Stimulated activated memory B cell treated with anti-CD40 and anti-IgM and Interleukin-4, amounts not matched to agents 10 μg/mL and 1 μg/mL and 100 μg/mL, for 72 hours (primary cell): ENCODE measurements around the gene ENTHD1.

ENCODE experiments used
- ATAC-seq: fragments of 150-1000 bp; cut with Tn5 transposase; 2 replicates; pipeline ENCODE4 v1.10.0; 2021
- H3K27ac Mint-ChIP-seq: one replicate; pipeline ENCODE4 v1.8.0; 2022; ENCODE audit warnings: mild to moderate bottlenecking, mixed read lengths
- H3K27me3 Mint-ChIP-seq: one replicate; pipeline ENCODE4 v1.8.0; 2022; ENCODE audit warnings: mixed read lengths
- H3K36me3 Mint-ChIP-seq: one replicate; pipeline ENCODE4 v1.8.0; 2022; ENCODE audit warnings: mixed read lengths
- H3K4me1 Mint-ChIP-seq: one replicate; pipeline ENCODE4 v1.8.0; 2022; ENCODE audit warnings: mixed read lengths
- H3K4me3 Mint-ChIP-seq: one replicate; pipeline ENCODE4 v1.8.0; 2022; ENCODE audit warnings: mild to moderate bottlenecking, moderate library complexity, mixed read lengths
- H3K9me3 Mint-ChIP-seq: one replicate; pipeline ENCODE4 v1.8.0; 2022; ENCODE audit warnings: mixed read lengths

ENTHD1 gene, protein sequence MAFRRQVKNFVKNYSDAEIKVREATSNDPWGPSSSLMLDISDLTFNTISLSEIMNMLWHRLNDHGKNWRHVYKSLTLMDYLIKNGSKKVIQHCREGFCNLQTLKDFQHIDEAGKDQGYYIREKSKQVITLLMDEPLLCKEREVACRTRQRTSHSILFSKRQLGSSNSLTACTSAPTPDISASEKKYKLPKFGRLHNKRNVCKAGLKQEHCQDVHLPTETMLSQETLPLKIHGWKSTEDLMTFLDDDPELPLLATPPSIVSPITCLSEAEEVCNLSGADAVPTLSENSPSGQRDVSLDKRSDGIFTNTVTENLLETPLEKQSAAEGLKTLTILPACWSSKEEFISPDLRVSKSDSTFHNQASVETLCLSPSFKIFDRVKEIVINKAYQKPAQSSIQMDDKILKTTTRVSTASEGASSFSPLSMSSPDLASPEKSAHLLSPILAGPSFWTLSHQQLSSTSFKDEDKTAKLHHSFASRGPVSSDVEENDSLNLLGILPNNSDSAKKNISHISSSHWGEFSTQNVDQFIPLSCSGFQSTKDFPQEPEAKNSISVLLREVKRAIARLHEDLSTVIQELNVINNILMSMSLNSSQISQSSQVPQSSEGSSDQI

DNA sequence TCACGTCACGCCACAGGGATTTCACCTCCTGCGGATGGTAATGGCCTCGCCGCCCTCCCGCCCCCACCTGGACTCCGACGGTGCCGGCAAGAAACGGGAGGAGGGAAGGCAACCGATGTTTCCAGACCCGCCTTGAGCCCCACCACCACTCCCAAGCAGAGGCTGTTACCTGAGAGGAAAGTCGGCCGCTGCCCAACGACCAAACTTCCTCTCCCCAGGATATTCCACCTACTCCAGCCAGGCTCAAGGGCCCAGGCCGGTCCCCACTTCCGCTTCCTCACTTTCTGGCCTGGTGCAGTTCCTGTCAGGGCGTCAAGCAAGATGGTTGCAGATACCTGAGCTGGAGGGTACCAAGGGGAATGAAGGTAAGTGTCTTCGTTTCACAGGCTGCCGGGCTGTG lies at the start of gene ENTHD1:
ENTHD1 (minus strand) TSS at position 235 of the 400 bp plus-strand sequence. CDS start 6,012 bp downstream, outside the sequence.
- no peak for ATAC-seq
- H3K4me1 Mint-ChIP-seq = peaks cover 8% of the 10 kb centered on the region
- no peaks in the 10 kb centered on the region for H3K9me3 Mint-ChIP-seq
- H3K4me3 Mint-ChIP-seq = no peak within 1 kb of the TSS
- no peaks in the 10 kb centered on the region for H3K36me3 Mint-ChIP-seq
- H3K27ac Mint-ChIP-seq = peak within 1 kb of the TSS; percentile 50
- H3K27me3 Mint-ChIP-seq = no peaks in the 10 kb centered on the region

DNA sequence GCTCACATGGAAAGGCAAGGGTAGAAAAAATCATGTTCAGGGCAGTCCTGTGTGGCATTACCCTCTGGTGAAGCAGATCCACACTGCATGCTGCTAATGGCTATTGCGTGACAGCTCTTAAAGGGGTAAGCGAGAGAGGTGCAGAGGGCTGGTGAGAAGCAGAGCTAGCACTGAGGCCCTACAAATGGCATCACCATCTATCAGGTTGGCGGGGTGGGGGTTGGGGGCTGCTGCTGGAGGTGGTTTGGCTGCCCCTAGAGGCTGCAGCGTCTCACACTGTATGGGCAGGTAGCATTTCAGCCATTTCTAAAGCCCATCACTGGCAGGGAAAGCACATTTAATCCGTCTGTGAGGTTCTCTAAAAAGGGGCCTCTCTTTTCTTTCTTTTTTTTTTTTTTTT lies 49.8 kb upstream of the ENTHD1 start:
- no peak for ATAC-seq
- no peaks in the 10 kb centered on the region for H3K36me3 Mint-ChIP-seq
- H3K4me1 Mint-ChIP-seq = peaks cover 33% of the 10 kb centered on the region
- H3K4me3 Mint-ChIP-seq = no peak overlapping the region
- H3K27me3 Mint-ChIP-seq = no peaks in the 10 kb centered on the region
- no peaks in the 10 kb centered on the region for H3K9me3 Mint-ChIP-seq
- no peak overlapping the region for H3K27ac Mint-ChIP-seq

DNA sequence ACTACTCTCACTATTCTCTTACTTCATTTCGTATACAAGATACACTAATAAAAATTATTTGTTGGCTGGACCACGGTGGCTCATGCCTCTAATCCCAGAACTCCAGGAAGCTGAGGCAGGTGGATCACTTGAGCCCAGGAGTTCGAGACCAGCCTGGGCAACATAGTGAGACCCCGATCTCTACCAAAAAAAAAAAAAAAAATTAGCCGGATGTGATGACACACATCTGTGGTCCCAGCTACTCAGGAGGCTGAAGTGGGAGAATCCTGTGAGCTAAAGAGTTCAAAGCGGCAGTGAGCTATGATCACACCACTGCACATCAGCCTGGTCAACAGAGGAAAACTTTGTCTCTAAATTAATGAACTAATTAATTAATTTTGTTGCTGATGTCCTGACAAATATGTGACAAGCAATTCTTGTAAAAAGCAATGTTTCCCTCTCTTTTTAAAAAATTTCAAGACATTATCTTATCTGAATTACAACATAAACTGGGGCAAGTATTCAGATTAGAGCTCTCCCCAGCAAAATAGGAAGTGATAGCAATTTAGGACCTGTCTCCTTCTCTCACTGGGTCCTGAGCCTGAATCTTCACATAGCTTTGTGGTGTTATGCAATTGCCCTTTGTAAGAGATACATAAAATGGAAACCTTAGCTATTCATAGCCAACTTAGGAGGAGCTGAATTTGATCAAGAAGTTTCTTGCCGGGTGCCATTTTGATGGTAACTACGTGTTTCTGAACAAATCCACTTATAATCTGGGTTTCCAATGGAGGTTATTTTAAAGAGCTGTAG lies 49.1 kb upstream of the ENTHD1 start:
- Mint-ChIP-seq H3K4me3 (no peak overlapping the region), H3K36me3 (no peaks in the 10 kb centered on the region), H3K27ac (no peak overlapping the region), H3K4me1 (peaks cover 30% of the 10 kb centered on the region), H3K27me3 (no peaks in the 10 kb centered on the region), H3K9me3 (no peaks in the 10 kb centered on the region)
- ATAC-seq = no peak

DNA sequence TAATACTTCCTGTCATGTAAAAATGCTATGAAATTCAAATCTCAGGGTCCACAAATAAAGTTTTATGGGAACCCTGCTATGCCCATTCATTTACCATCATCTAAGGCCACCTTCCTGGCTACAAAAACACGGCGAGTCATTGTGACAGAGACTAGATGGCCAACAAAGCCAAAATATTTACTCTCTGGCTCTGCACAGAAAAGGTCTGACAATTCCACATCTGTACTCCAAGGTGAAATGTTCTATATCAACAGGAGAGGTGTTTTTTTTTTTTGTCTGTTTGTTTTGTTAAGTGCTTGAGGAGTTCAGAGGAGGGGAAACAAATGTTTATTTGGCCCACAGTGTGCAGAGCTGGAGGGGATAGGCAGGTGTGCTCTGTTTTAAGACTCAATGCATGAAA lies 48.0 kb upstream of the ENTHD1 start:
- Mint-ChIP-seq H3K9me3 (no peaks in the 10 kb centered on the region), H3K4me3 (no peak overlapping the region), H3K4me1 (peaks cover 23% of the 10 kb centered on the region), H3K27ac (no peak overlapping the region), H3K36me3 (no peaks in the 10 kb centered on the region), H3K27me3 (no peaks in the 10 kb centered on the region)
- ATAC-seq = no peak

DNA sequence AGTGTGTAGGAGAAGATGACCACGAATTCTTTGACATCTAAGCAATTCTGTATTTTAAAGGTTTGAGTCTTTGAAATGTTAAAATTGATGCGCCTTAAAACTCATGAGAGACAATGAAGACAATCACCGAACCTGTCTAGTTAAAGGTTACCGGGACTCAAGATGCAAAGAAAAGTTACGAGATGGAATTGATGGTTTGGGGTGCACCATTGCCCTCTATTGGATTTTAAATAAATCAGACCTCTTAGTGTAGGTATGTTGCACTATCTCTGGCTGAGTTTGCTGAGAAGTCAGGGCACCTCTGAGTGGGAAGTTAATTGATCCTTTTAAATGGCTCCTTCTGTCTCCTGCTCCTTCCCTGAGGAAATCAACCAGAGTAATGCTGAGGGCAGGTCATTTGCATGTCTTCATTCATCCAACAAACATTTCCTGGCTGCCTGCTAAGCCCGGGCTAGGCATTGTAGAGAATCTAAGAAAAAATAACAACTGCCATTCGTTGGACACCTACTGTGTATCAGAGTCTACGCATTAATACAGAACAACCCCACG lies 47.3 kb upstream of the ENTHD1 start:
- peak overlapping the region; percentile 30 for H3K27ac Mint-ChIP-seq
- peak; percentile 68 for ATAC-seq
- no peaks in the 10 kb centered on the region for H3K36me3 Mint-ChIP-seq
- no peaks in the 10 kb centered on the region for H3K9me3 Mint-ChIP-seq
- no peaks in the 10 kb centered on the region for H3K27me3 Mint-ChIP-seq
- peaks cover 29% of the 10 kb centered on the region for H3K4me1 Mint-ChIP-seq
- H3K4me3 Mint-ChIP-seq = no peak overlapping the region

DNA sequence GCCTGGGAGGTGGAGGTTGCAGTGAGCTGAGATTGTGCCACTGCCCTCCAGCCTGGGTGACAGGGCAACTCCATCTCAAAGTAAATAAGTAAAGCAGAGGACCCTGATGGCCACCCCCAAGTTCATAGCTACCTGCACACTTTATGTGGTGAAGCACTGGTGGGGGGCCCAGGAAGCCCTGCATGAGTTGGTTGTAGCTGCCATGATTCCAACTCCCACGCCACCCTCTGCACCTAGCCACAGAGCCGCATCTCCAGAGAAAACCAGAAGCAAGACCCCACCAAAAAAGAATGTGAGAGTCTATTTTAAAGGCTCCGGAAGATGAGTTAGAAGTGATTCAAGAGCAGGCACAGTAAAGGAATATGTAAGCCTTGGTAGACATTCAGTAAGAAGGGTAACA lies 46.3 kb upstream of the ENTHD1 start:
- Mint-ChIP-seq H3K27me3 (no peaks in the 10 kb centered on the region), H3K9me3 (no peaks in the 10 kb centered on the region), H3K4me3 (no peak overlapping the region), H3K27ac (no peak overlapping the region), H3K36me3 (no peaks in the 10 kb centered on the region), H3K4me1 (peaks cover 34% of the 10 kb centered on the region)
- no peak for ATAC-seq

DNA sequence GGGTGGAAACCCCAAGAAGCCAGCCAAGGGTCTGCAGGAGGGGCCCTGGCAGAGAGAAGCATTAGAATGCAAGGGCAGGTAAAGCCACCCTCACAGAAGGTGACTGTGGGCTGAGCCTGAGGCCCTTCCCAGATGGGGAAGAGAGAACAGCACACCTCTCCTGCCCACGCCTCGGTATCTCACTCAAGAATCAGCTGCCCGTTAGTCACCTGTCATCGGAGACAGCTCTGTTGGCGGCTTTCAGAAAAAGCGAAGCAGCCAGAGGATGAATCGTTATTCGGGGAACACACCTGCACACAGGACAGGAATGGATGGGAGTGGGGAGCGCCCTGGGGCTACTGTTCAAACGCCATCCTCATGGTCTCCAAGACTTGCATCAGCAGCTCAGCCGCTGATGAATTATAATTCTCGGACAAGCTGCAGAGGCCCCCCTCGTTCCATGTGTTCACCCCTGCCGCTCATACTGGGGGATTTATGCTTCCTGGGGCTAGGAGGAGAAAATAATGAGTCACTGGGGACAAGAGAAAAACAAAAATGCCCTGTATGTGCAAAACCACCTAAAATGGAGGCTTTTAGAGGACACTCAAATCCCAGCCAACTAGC lies 45.0 kb upstream of the ENTHD1 start:
- Mint-ChIP-seq H3K4me1 (peaks cover 42% of the 10 kb centered on the region), H3K27me3 (no peaks in the 10 kb centered on the region), H3K4me3 (no peak overlapping the region), H3K9me3 (no peaks in the 10 kb centered on the region), H3K36me3 (no peaks in the 10 kb centered on the region), H3K27ac (no peak overlapping the region)
- ATAC-seq = no peak

DNA sequence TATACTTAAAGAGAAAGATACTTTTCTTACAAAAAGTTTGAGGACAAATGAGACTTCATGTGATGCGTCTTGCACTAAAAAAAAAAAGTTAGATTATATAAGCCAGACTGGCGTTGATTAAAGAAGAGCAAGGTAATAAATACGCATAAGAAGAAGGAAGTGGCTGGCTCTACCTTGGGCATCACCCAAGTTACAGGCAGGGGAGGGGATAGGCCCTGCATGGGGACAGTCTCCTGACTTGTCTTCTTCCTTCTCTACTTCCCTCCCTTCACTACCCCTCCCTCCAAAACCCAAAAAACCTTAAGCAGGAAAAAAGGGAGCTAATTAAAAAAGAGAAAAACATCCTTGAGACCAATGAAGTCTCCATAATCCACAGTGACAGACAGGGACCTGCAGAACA lies 44.3 kb upstream of the ENTHD1 start:
- no peak for ATAC-seq
- Mint-ChIP-seq H3K9me3 (no peaks in the 10 kb centered on the region), H3K4me1 (peaks cover 47% of the 10 kb centered on the region), H3K4me3 (no peak overlapping the region), H3K27me3 (no peaks in the 10 kb centered on the region), H3K36me3 (no peaks in the 10 kb centered on the region), H3K27ac (no peak overlapping the region)

DNA sequence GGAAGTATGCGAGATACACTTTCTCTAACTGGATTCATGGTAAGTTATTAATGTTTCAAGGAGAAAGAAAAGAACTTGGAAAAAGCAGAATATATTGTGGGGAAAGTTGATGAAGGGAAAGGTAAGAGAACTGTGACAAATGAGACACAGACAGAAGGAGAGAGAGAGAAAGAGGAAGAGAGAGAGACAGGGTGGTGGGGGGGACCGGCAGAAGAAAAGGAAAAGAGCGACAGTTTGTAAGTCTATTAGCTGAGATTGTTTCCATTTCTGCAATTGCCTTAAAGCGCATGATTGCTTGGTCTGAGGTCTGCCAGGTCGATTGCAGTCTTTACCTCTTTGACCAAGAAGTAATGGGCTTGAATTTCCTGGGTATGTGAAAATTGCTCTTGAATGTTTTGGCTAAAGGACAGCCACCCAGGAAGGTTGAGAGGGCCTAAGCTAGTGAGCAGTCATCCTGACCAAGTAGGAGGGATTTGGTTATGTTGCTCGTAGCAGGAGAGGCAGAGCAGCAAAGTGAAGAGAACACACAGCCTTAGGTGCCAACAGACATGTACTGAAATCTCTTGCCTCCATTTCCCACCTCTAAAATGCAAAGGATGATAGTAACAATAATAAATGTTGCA lies 43.1 kb upstream of the ENTHD1 start:
- H3K27ac Mint-ChIP-seq = peak overlapping the region; percentile 61
- H3K27me3 Mint-ChIP-seq = no peaks in the 10 kb centered on the region
- no peaks in the 10 kb centered on the region for H3K36me3 Mint-ChIP-seq
- peaks cover 47% of the 10 kb centered on the region for H3K4me1 Mint-ChIP-seq
- no peak for ATAC-seq
- no peaks in the 10 kb centered on the region for H3K9me3 Mint-ChIP-seq
- H3K4me3 Mint-ChIP-seq = peak overlapping the region; percentile 8

DNA sequence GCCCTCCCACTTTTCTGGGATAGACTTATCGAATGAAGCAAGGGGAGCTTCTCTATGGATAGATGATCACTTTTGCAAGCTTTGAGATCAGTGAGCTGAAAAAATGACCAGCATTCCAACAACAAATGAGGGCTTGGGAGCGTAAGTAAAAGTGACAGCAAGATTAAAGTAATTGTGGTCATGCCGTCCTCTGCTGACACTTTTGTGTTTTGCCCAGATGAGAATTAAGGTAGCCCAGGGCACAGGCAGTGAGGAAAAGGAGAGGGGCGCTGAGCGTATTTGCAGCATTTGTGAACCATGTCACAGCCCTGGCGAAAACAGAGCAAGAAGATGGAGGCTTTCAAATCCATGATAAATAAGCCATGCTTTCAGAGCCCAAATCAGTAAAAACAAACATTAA lies 42.1 kb upstream of the ENTHD1 start:
- ATAC-seq = no peak
- H3K4me1 Mint-ChIP-seq = peaks cover 43% of the 10 kb centered on the region
- H3K9me3 Mint-ChIP-seq = no peaks in the 10 kb centered on the region
- H3K27me3 Mint-ChIP-seq = no peaks in the 10 kb centered on the region
- peak overlapping the region; percentile 61 for H3K27ac Mint-ChIP-seq
- H3K36me3 Mint-ChIP-seq = no peaks in the 10 kb centered on the region
- no peak overlapping the region for H3K4me3 Mint-ChIP-seq

DNA sequence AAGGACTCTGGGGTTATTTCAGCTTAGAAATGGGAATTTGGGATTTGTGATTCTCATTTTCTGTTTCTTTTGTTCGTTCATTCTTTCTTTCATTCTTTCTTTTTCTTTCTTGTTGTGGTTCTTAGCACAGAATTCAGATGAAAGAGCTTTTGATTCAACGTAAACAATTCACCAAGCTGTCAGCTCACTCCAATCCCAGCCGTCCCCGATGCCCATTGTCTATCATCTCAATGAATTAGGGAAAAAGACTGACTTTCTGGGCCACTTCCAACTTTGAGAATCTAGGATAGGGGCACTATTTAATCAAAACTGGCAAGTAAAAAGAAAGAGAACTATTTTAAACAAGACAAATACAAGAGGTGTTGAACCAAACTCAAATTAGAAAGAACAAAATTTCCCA lies 41.6 kb upstream of the ENTHD1 start:
- Mint-ChIP-seq H3K36me3 (no peaks in the 10 kb centered on the region), H3K27ac (peak overlapping the region; percentile 61), H3K27me3 (no peaks in the 10 kb centered on the region), H3K4me1 (peaks cover 38% of the 10 kb centered on the region), H3K4me3 (no peak overlapping the region), H3K9me3 (no peaks in the 10 kb centered on the region)
- no peak for ATAC-seq

DNA sequence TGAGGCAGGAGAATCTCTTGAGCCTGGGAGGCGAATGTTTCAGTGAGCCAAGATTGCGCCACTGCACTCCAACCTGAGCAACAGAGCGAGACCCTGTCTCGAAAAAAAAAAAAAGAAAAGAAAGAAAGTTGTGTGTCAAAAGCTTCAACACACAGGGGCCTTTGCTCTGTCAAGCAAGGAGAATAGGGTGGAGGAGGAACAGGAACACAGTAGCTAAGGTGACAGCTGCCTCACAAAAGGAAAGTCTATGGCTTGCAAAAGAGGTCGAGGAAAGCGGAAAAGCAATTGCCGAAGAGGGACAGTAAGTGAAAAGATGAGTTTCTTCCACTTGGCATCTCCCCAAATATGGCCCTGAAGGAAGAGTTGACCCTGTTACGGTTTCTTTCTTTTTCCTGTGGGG lies 40.2 kb upstream of the ENTHD1 start:
- peak overlapping the region; percentile 55 for H3K27ac Mint-ChIP-seq
- no peaks in the 10 kb centered on the region for H3K27me3 Mint-ChIP-seq
- H3K4me3 Mint-ChIP-seq = no peak overlapping the region
- H3K4me1 Mint-ChIP-seq = peaks cover 33% of the 10 kb centered on the region
- H3K9me3 Mint-ChIP-seq = no peaks in the 10 kb centered on the region
- no peaks in the 10 kb centered on the region for H3K36me3 Mint-ChIP-seq
- ATAC-seq = peak; percentile 70

DNA sequence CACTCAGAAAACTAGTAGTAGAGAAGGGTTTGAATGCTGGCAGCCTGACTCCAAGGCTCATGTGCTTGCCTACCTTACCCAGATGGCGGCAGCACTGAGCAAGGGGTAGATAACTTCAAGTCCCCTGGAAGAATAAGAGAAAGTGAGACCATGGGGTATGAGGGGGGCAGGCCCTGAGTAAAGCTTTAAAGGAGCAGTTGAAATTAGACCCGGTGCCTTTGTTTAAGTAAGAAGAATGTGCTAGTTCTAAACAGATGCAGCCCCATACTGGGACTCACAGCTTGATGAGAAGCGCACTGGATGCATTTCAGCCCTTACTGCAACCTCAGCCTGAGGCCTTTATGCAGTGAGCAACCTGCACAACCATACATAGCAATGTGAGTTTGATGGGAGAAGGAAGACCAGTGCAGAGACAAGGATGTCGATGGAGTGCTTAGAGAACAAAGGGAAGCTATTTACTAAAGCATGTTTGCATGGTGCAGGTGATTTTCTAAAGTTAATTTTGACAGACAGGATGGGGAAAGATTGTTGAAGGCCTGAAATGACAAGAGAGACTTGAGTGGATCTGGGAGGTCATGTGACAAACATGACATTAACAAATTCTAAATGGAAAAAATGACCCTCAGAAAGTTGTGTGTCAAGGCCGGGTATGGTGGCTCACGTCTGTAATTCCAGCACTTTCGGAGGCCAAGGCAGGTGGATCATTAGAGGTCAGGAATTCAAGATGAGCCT lies 39.5 kb upstream of the ENTHD1 start:
- Mint-ChIP-seq H3K27ac (peak overlapping the region; percentile 55), H3K36me3 (no peaks in the 10 kb centered on the region), H3K4me3 (no peak overlapping the region), H3K4me1 (peaks cover 36% of the 10 kb centered on the region), H3K9me3 (no peaks in the 10 kb centered on the region), H3K27me3 (no peaks in the 10 kb centered on the region)
- no peak for ATAC-seq

DNA sequence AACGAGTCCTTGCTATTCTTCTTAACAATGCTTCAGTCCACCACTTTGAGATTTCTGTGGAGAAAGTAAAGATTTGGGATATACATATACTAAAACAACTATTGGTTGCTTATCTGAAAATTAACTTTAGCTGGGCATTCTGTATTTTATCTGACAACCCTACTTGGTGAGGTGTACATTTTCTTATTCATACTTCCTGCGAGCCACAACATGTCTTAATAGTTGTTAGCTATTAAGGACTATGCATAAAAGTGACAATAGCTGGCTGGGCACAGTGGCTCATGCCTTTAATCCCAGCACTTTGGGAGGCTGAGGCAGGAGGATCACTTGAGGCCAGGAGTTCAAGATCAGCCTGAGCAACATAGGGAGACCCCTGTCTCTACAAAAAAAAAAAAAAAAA lies 38.6 kb upstream of the ENTHD1 start:
- Mint-ChIP-seq H3K9me3 (no peaks in the 10 kb centered on the region), H3K4me1 (peaks cover 40% of the 10 kb centered on the region), H3K27me3 (no peaks in the 10 kb centered on the region), H3K4me3 (no peak overlapping the region), H3K36me3 (no peaks in the 10 kb centered on the region), H3K27ac (no peak overlapping the region)
- ATAC-seq = no peak
